NCI-H82 treated with DMSO at 0.1 percent for 48 hours (cell line): ENCODE measurements around the gene CLDND2.

Experiments used
- DNase-seq: peaks from one replicate; lab custom pipeline; 2025; ENCODE audit not compliant: unreplicated experiment; lab: John Stamatoyannopoulos, UW

Gene CLDND2

DNA sequence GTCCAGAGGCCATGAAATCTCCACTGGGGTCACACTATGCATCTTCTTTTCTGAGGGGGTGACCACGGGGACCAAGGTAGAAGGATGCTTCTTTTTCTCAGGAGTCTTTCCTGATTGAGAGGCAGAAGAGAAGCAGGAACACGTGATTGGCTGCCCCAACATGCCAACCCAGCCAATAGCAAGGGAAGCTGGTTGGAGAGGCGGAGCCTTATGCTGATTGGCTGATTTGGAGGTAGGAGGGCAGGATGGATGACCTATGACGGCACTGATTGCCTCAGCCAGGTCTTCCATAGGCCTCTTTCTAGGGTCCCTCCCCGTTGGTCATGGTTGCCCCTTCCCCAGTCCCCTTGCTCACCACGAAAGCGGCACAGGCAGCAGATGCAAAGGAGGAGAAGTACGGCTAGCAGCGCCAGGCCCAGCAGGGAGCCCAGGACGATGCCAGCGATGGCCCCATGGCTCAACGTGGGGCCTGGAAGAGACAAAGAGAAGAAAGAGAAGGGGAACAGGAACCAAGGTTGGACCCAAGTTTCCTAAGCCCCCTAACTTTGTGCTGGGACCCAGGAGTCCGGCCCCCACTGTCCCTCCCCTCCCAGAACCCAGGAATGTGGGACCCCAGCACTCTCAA is 34.9 kb downstream of the CLDND2 start:
- no peak for DNase-seq

GRCh38 chr19:51331716-51332115 is 37.1 kb downstream of the CLDND2 start:
- DNase-seq, result no peak

DNA sequence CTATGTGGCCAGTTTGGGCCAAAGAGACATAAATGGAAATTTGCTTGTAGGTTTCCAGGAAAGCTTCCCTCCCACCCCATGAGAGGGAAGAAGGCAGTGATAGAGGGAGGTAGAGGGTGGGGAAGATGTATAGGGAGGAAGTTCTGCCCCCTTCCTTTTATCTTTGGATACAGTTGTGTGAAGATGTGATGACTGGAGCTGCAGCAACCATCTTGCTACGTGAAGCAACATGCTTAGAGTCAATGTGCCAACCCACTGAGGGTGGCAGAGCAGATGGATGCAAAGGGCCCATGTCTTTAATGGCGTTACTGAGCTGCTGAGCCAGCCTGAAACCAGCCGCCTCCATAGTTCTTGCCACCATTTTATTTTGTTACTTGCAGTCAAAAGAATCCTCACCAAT is 37.6 kb downstream of the CLDND2 start:
- DNase-seq, result no peak

DNA sequence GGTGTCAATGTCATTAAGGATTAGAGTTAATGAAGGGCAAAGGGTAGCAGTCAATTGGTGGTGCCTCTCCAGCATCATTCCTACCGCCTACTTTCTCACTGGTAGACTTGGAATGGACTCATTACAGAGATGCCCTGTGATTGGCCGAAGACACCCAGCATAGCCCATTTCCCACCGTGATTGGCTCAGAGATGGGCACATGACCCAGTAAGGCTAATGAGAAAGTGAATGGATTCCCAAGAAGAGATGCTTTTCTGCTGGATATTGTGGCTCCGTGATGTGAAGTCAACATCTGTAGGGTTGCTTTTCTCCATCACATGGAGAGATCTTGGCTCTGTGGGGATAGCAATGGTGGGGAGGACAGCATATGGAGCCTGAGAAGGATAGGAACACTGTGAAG is 38.4 kb downstream of the CLDND2 start:
- DNase-seq, result no peak

DNA sequence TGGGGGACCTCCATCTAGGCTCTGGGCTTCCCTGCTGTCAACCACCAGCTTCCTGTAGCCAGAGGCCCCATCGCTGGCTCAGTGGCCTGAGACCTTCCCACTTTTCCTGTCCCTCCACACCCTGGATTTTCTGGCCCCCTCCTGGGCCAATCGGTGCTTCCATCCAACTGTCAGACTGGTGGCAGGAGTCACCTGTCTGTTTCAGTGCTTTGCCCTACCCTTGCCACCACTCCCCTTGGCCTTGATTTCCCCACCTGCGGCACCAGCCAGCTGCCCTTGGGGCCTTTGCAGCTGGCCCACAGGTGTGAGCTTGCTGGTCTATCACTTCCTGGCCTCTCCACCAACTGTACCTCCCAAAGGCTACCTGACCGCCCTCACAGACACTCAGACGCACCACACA is 39.4 kb downstream of the CLDND2 start:
- DNase-seq, result no peak

DNA sequence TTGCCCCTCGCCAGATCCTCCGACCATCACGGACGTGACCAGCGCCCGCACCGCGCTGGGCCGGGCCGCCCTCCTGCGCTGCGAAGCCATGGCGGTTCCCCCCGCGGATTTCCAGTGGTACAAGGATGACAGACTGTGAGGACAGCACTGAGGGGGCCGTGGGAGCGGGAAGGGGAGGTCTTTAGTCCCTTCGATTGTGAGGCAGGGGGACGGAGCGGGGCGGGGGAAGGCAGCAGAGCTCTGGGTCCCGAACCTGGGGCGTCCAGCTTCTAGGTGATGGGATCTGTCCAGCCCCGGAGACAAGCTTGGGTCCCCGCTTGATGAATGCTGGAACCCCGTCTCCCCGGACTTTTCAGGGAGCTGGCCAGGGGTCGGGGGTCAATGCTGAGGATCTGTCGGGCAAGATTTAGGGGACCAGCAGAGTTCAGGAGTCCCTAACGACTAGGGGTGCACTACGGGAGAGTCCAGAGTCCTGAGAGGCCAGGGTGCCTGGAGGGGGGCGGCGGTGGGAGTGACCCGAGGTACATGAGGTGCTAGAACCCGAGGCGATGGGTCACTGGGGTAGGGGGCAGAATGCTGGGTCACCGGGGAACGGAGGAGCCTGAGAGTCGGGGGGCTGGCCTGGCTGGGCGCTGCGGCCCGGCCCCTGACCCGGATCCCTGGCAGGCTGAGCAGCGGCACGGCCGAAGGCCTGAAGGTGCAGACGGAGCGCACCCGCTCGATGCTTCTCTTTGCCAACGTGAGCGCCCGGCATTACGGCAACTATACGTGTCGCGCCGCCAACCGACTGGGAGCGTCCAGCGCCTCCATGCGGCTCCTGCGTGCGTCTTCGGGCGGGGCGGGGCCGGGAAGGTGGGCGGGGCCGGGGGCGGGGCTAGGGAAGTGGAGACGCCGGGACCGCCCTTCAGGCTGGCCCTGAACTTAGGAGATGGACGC is 41.5 kb downstream of the CLDND2 start:
- DNase-seq, result peak; percentile 22

- DNase-seq, result no peak
These were observed 42.4 kb downstream of the CLDND2 start for GRCh38 chr19:51326216-51327065.

DNA sequence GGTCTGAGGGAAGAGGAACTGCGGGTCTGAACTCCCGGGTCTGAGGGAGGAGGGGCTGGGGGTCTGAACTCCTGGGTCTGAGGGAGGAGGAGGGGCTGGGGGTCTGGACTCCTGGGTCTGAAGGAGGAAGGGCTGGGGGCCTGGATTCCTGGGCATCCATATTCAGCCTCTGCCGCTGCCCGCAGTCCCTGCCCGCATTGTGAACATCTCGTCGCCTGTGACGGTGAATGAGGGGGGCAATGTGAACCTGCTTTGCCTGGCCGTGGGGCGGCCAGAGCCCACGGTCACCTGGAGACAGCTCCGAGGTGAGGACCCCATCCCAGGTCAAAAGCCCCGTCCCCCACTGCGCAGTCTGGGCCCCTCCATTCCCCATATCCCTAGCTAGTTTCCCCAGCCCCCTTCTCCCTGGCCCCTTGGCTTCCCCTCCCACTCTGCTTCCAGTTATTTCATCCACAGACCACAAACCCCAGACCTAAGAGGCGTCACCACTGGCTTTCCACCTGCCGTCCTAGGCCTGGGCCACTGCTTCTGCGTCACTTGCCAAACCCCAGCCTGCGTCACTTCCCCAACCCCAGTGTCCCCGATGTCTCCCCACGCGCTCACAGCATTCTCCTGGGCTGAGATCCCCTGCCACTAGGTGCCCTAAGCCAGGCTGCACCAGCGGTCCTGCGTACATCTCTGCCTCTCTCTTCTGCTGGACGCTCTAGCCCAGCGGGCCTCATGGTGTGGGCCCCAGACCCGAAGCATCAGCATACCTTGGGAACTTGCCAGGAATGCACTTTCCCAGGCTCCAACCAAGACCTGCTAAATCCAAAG is 43.4 kb downstream of the CLDND2 start:
- DNase-seq, result no peak

- DNase-seq, result no peak
These were observed 44.7 kb downstream of the CLDND2 start for GRCh38 chr19:51324167-51324481.

GRCh38 chr19:51323481-51324166 is 45.2 kb downstream of the CLDND2 start:
- no peak for DNase-seq

DNA sequence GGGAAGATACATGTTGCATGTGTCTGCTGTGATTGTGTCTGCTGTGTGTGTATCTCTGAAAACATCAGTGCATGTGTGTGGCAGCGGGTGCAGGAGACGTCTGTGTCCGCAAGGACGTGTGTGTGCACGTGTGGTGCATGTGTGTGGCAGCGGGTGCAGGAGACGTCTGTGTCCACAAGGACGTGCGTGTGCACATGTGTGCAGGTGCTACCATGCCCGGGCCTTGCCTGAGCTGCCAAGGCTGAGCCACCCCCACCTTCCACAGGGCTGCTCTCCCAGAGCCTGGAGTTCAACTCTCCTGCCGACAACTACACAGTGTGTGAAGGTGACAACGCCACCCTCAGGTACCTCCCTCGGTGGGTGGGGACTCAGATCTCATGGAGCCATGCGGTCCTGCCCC is 47.0 kb downstream of the CLDND2 start:
- no peak for DNase-seq

- no peak for DNase-seq
These were observed 48.5 kb downstream of the CLDND2 start for GRCh38 chr19:51320280-51320657.

GRCh38 chr19:51319649-51320279 is 49.0 kb downstream of the CLDND2 start:
- no peak for DNase-seq

- no peak for DNase-seq
These were observed 49.8 kb downstream of the CLDND2 start for GRCh38 chr19:51318687-51319648.

DNA sequence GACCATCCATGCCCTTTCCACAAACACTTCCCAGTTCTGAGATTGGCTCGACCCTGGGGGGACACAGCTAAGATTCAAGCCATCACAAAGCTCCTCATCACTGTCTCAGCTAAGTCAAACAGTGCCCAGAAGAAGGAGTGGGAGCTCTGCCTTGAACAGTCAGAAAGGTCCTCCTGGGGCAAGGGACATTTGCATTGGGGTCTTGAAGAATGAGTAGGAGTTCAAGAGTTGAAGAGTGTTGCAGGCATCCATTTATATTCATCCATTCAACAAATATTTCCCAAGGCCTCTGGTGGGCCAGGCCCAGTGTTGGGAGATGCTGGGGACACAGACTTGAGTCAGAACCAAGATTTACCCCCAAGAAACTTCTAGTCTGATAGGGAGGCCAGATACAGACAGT is 50.8 kb downstream of the CLDND2 start:
- DNase-seq, result no peak

DNA sequence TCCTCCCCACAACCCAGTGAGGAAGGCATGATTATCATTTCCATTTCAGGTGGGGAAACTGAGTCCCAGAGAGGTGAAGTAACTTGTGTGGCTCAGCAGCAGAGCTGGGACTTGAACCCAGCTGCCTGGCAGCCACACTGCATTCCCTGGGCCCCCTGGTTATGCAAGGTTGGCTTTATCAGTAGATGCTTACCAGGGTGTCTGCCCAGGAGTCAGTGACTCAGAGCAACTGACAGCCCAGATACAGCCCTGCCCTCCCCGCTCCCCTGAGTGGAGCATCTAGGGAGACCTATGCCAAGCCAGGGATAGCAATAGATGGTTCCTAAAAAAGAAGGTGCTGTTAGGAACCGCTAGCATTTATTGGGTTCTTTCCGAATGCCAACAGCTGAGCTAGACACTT is 51.4 kb downstream of the CLDND2 start:
- DNase-seq, result no peak
